Prostate gland (tissue), 2 donors: ENCODE measurements around the gene CLDN22. TPM values are rescaled to one million over a fixed set of nuclear protein-coding genes. Genes with fewer than 3 reads are reported as not detected.

Source experiments
- DNase-seq: peaks from one replicate; pipeline ENCODE4 v3.0.0-alpha.2; 2019; ENCODE audit warnings: low spot score
- H3K27ac ChIP-seq, 2 donors: fragments of 200-600 bp; sonication (generic); 2 replicates each; pipeline ENCODE4 v1.5.1; 2017 to 2019
- H3K27me3 ChIP-seq: fragments of 200-600 bp; sonication (generic); replicated peaks from 2 replicates; pipeline ENCODE4 v1.5.1; 2019; ENCODE audit not compliant: insufficient read depth
- H3K36me3 ChIP-seq, 2 donors: fragments of 200-600 bp; sonication (generic); 1 replicate in 1 of 2; 2 replicates in 1 of 2; pipeline versions ENCODE4 v1.5.1 to v1.8.1; 2017 to 2019
- H3K4me1 ChIP-seq: fragments of 200-600 bp; sonication (generic); replicated peaks from 2 replicates; pipeline ENCODE4 v1.5.1; 2019
- H3K4me3 ChIP-seq, 2 donors: fragments of 200-600 bp; sonication (generic); 2 replicates each; pipeline ENCODE4 v1.5.1; 2017 to 2019
- H3K9me3 ChIP-seq: fragments of 200-600 bp; sonication (generic); 2 replicates; pipeline ENCODE4 v1.5.1; 2017
- CTCF ChIP-seq, 4 experiments: fragments of 200-600 bp in 2 of 4; fragments of 450-650 bp in 2 of 4; sonication (generic) in 2 of 4; IDR thresholded peaks; 1 replicate in 3 of 4; 2 replicates in 1 of 4; pipeline ENCODE4 v1.5.1; 2016 to 2019; ENCODE audit warnings: antibody characterized with exemption in 4 of 4, mild to moderate bottlenecking in 2 of 4, moderate library complexity in 2 of 4
- POLR2A ChIP-seq: fragments of 450-650 bp; IDR thresholded peaks from one replicate; pipeline ENCODE4 v1.6.1; 2016; ENCODE audit warnings: antibody characterized with exemption, mild to moderate bottlenecking
- POLR2AphosphoS5 ChIP-seq: sonication (generic); formaldehyde crosslinking; IDR thresholded peaks from one replicate; pipeline ENCODE4 v1.6.1; 2017; ENCODE audit warnings: antibody characterized with exemption
- WGBS: methylation state at CpG from one replicate; pipeline ENCODE4 v1.1.5; 2018; 5-methylcytosine and 5-hydroxymethylcytosine counted together
- intact Hi-C: fragments of 100-400 bp; cut with DNase I; formaldehyde crosslinking; loops from one replicate; pipeline ENCODE4 v1.14.2; 2022
- total RNA-seq, 2 donors: library from RNA; depleted of rRNA; stranded (reverse); fragments of >200 nt; gene quantifications; one replicate each; pipeline ENCODE4 v1.1.0, GENCODE V29; 2016

Gene CLDN22
- total RNA-seq, 2 donors from 2014 or later: not detected

DNA sequence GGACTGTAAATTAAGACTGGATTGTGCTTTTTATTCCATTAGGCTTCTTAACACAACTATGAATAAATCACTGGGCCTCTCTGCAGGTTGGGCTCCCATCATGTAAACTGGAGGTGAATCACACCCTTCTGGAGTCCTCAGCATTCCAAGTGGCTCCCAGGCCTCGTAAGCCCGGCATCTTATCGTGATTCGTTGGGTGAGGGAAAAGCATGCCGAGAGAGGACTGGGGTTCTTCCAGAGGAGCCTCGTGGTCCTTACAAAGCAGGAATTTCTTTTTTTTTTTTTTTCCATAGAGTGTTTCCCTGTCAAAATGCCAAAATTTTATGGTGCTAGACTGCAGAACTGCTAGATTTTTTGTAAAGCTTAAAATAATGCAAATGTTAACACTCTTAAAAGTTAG is 20.0 kb downstream of the CLDN22 start:
- Histone ChIP-seq H3K9me3 (no peaks in the 10 kb centered on the region), H3K27ac (no peak overlapping the region), H3K36me3 (no peaks in the 10 kb centered on the region), H3K4me1 (no peaks in the 10 kb centered on the region), H3K4me3 (no peak overlapping the region), H3K27me3 (no peaks in the 10 kb centered on the region)
- intact Hi-C loops: no loop called here
- TF ChIP-seq POLR2AphosphoS5 (no peak), POLR2A (no peak), CTCF (IDR thresholded peaks at IDR 0.05) (no peak)
- DNase-seq: no peak
- 59% methylated on average over 6 of the region's 6 CpGs for WGBS

- no peak for DNase-seq
- H3K4me3 ChIP-seq: no peak overlapping the region
- no peaks in the 10 kb centered on the region for H3K9me3 ChIP-seq
- intact Hi-C loops: no loop called here
- no peaks in the 10 kb centered on the region for H3K4me1 ChIP-seq
- no peaks in the 10 kb centered on the region for H3K27me3 ChIP-seq
- H3K27ac ChIP-seq: no peak overlapping the region
- WGBS: 56% methylated on average over 2 of the region's 2 CpGs
- TF ChIP-seq CTCF (IDR thresholded peaks at IDR 0.05): no peak
- no peak for TF ChIP-seq POLR2AphosphoS5
- no peak for TF ChIP-seq POLR2A
- no peaks in the 10 kb centered on the region for H3K36me3 ChIP-seq
Measured at GRCh38 chr4:183299464-183299863, 20.6 kb downstream of the CLDN22 start.

GRCh38 chr4:183297675-183298074 is 22.4 kb downstream of the CLDN22 start:
- no peaks in the 10 kb centered on the region for H3K36me3 ChIP-seq

DNA sequence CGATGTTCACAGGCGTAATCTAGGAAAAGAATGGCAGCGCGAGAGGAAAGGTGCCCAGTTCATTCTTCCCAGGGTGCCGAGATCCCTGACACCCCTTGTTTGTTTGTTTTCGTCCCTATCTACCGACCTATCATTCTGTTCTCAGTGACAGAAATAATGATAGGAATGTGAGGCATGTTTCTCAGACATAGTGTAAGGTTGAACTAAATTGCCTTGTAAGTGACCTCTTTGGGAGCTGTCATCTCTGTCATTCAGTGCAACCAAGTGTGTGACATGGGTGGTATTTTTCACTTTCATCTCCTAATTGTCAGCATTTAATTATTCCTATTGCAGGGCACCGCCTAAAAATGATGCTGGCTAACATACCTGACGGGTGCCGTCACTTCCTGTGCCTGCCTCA is 24.4 kb downstream of the CLDN22 start:
- H3K36me3 ChIP-seq: no peaks in the 10 kb centered on the region
- DNase-seq: no peak
- 84% methylated on average over 10 of the region's 10 CpGs for WGBS
- no peak overlapping the region for H3K4me3 ChIP-seq
- no peaks in the 10 kb centered on the region for H3K27me3 ChIP-seq
- intact Hi-C loops: no loop called here
- TF ChIP-seq CTCF (IDR thresholded peaks at IDR 0.05): no peak
- no peak for TF ChIP-seq POLR2A
- no peak for TF ChIP-seq POLR2AphosphoS5
- no peak overlapping the region for H3K27ac ChIP-seq
- H3K4me1 ChIP-seq: no peaks in the 10 kb centered on the region
- no peaks in the 10 kb centered on the region for H3K9me3 ChIP-seq

More at GRCh38 chr4:183297675-183298074, 22.4 kb downstream of the CLDN22 start:
- TF ChIP-seq CTCF (IDR thresholded peaks at IDR 0.05): no peak
- Histone ChIP-seq H3K27me3 (no peaks in the 10 kb centered on the region), H3K4me3 (no peak overlapping the region), H3K27ac (no peak overlapping the region), H3K9me3 (no peaks in the 10 kb centered on the region), H3K4me1 (no peaks in the 10 kb centered on the region)
- 96% methylated on average over 3 of the region's 3 CpGs for WGBS
- intact Hi-C loops: no loop called here
- no peak for DNase-seq

GRCh38 chr4:183291070-183291469 is 29.0 kb downstream of the CLDN22 start:
- H3K4me3 ChIP-seq: no peak overlapping the region
- no peak for DNase-seq
- no peak overlapping the region for H3K27ac ChIP-seq
- H3K27me3 ChIP-seq: no peaks in the 10 kb centered on the region
- intact Hi-C loops: no loop called here
- TF ChIP-seq POLR2AphosphoS5 (no peak), CTCF (IDR thresholded peaks at IDR 0.05) (no peak), POLR2A (no peak)
- no peaks in the 10 kb centered on the region for H3K4me1 ChIP-seq
- no peaks in the 10 kb centered on the region for H3K36me3 ChIP-seq
- 98% methylated on average over 2 of the region's 2 CpGs for WGBS
- no peaks in the 10 kb centered on the region for H3K9me3 ChIP-seq
